A673 (cell line): ENCODE data around the gene CYTH1. TPM values are rescaled to one million over a fixed set of nuclear protein-coding genes. Genes with fewer than 3 reads are reported as not detected.

ENCODE experiments used
- BruUV-seq: library from RNA; stranded (reverse); fragments of 400-500 nt; replicated peaks from 2 replicates; lab custom pipeline; 2021; lab: Mats Ljungman, UMichigan
- CTCF ChIA-PET: fragments of 300-600 bp; sonication (Branson Sonifier 250); formaldehyde crosslinking; loops from one replicate; lab custom pipeline; 2022; ENCODE audit warnings: antibody characterized with exemption; lab: Charles Lee
- POLR2A ChIA-PET: fragments of 300-600 bp; sonication (Branson Sonifier 250); formaldehyde crosslinking; loops from one replicate; lab custom pipeline; 2022; ENCODE audit warnings: antibody characterized with exemption; ENCODE audit not compliant: low non-redundant PET; lab: Charles Lee
- DNase-seq: peaks from one replicate; pipeline ENCODE4 v3.0.0-alpha.2; 2015; ENCODE audit warnings: low spot score
- H3K27ac ChIP-seq: fragments of 200-600 bp; sonication (generic); 2 replicates; pipeline ENCODE4 v1.5.1; 2016; ENCODE audit warnings: mixed run types, low read depth, mild to moderate bottlenecking, mixed read lengths, antibody characterized with exemption, low read length; ENCODE audit not compliant: poor library complexity, severe bottlenecking
- H3K27me3 ChIP-seq: fragments of 200-600 bp; sonication (generic); replicated peaks from 2 replicates; pipeline ENCODE4 v1.6.1; 2017; ENCODE audit warnings: mixed run types, low read depth, mild to moderate bottlenecking, mixed read lengths, antibody characterized with exemption, low read length; ENCODE audit not compliant: insufficient read depth, poor library complexity
- H3K36me3 ChIP-seq: fragments of 200-600 bp; sonication (generic); 2 replicates; pipeline ENCODE4 v1.6.1; 2016; ENCODE audit warnings: mixed run types, mild to moderate bottlenecking, mixed read lengths, antibody characterized with exemption, low read length; ENCODE audit not compliant: insufficient read depth, poor library complexity, severe bottlenecking
- H3K4me1 ChIP-seq: fragments of 200-600 bp; sonication (generic); 2 replicates; pipeline ENCODE4 v1.6.1; 2017; ENCODE audit warnings: mixed run types, mild to moderate bottlenecking, mixed read lengths, antibody characterized with exemption, low read length; ENCODE audit not compliant: insufficient read depth, poor library complexity, severe bottlenecking
- H3K4me3 ChIP-seq: fragments of 200-600 bp; sonication (generic); 2 replicates; pipeline ENCODE4 v1.5.1; 2016; ENCODE audit warnings: low read depth, mixed run types, mild to moderate bottlenecking, mixed read lengths, low read length; ENCODE audit not compliant: poor library complexity, severe bottlenecking
- H3K9me3 ChIP-seq: fragments of 200-600 bp; sonication (generic); 2 replicates; pipeline ENCODE4 v1.6.1; 2016; ENCODE audit warnings: mixed run types, low read depth, mild to moderate bottlenecking, mixed read lengths, antibody characterized with exemption, low read length; ENCODE audit not compliant: poor library complexity, severe bottlenecking
- CTCF ChIP-seq: fragments of 300-800, 200-600 bp; sonication (generic); conservative IDR thresholded peaks from 2 replicates; pipeline ENCODE4 v1.5.1; 2017; ENCODE audit warnings: low read depth, mild to moderate bottlenecking, antibody characterized with exemption, low read length, moderate library complexity, mixed read lengths
- EZH2 ChIP-seq: fragments of 200-600 bp; sonication (generic); IDR thresholded peaks from 2 replicates; pipeline ENCODE4 v1.6.1; 2017; ENCODE audit warnings: borderline replicate concordance, low read depth, mild to moderate bottlenecking, mixed read lengths, antibody characterized with exemption, low read length; ENCODE audit not compliant: poor library complexity, severe bottlenecking
- intact Hi-C: fragments of 100-400 bp; cut with micrococcal nuclease; formaldehyde crosslinking; loops from one replicate; pipeline ENCODE4 v1.10.0; 2022; ENCODE audit not compliant: unreplicated experiment
- total RNA-seq: library from RNA; stranded (reverse); gene quantifications from 2 replicates; pipeline ENCODE4 v1.2.3, GENCODE V29; 2021

CYTH1 gene
- total RNA-seq, 1 experiment from 2014 or later: 17.9 TPM

GRCh38 chr17:78817123-78817522 lies 35.0 kb upstream of the CYTH1 start:
- no peak for TF ChIP-seq EZH2
- no peak for TF ChIP-seq CTCF
- Histone ChIP-seq H3K4me1 (peaks cover 19% of the 10 kb centered on the region), H3K27ac (no peak overlapping the region), H3K36me3 (peaks cover 72% of the 10 kb centered on the region), H3K27me3 (no peaks in the 10 kb centered on the region), H3K9me3 (no peaks in the 10 kb centered on the region), H3K4me3 (no peak overlapping the region)
- ChIA-PET CTCF (no interaction called here), POLR2A (no interaction called here)
- no peak for DNase-seq
- no TSS peak for BruUV-seq
- intact Hi-C loops: no loop called here

- Histone ChIP-seq H3K27ac (no peak overlapping the region), H3K4me1 (peaks cover 19% of the 10 kb centered on the region), H3K9me3 (no peaks in the 10 kb centered on the region), H3K36me3 (peaks cover 78% of the 10 kb centered on the region), H3K4me3 (no peak overlapping the region), H3K27me3 (no peaks in the 10 kb centered on the region)
- TF ChIP-seq CTCF: no peak
- no peak for TF ChIP-seq EZH2
- ChIA-PET POLR2A (no interaction called here), CTCF (interaction anchor here (0.7 kb wide), 1 partner anchor 394 kb away, joined by 4 read pairs; no protein-coding TSS in a partner anchor)
- intact Hi-C loops: no loop called here
- BruUV-seq: no TSS peak
- DNase-seq: no peak
Measured at GRCh38 chr17:78815696-78816095, 33.6 kb upstream of the CYTH1 start.

GRCh38 chr17:78812855-78813254 lies 30.8 kb upstream of the CYTH1 start:
- no peaks in the 10 kb centered on the region for H3K4me1 ChIP-seq
- no peak for DNase-seq
- H3K4me3 ChIP-seq: no peak overlapping the region
- POLR2A ChIA-PET: no interaction called here
- no TSS peak for BruUV-seq
- H3K27ac ChIP-seq: no peak overlapping the region
- CTCF ChIA-PET: no interaction called here
- no peaks in the 10 kb centered on the region for H3K27me3 ChIP-seq
- peaks cover 85% of the 10 kb centered on the region for H3K36me3 ChIP-seq
- TF ChIP-seq EZH2 (no peak), CTCF (no peak)
- intact Hi-C loops: no loop called here
- no peaks in the 10 kb centered on the region for H3K9me3 ChIP-seq
